Measurements from ENCODE around the gene NAMPT. TPM values are rescaled to one million over a fixed set of nuclear protein-coding genes. Genes with fewer than 3 reads are reported as not detected.

NAMPT gene
- total RNA-seq, 4 donors from 2014 or later: 96.7 to 239 (median 189) TPM

GRCh38 chr7:106201164-106201563 is 83.6 kb downstream of the NAMPT start:
- Histone ChIP-seq H3K4me1 (no peaks in the 10 kb centered on the region), H3K9me3 (no peaks in the 10 kb centered on the region), H3K4me3 (no peak overlapping the region), H3K36me3 (no peaks in the 10 kb centered on the region), H3K27me3 (no peaks in the 10 kb centered on the region), H3K27ac (no peak overlapping the region)
- no peak for TF ChIP-seq POLR2AphosphoS5 (IDR thresholded peaks at IDR 0.05)
- no peak for TF ChIP-seq POLR2A (IDR thresholded peaks at IDR 0.05)
- no peak for TF ChIP-seq EP300 (IDR thresholded peaks at IDR 0.05)
- no peak for TF ChIP-seq CTCF (IDR thresholded peaks at IDR 0.05)
- WGBS: 72% methylated on average over 3 of the region's 3 CpGs
- no peak for DNase-seq (ENCODE audit: low spot score in 2 of 2)

GRCh38 chr7:106199813-106200364 is 84.9 kb downstream of the NAMPT start:
- Histone ChIP-seq H3K36me3 (no peaks in the 10 kb centered on the region), H3K4me1 (no peaks in the 10 kb centered on the region), H3K27me3 (no peaks in the 10 kb centered on the region), H3K9me3 (no peaks in the 10 kb centered on the region), H3K4me3 (no peak overlapping the region), H3K27ac (no peak overlapping the region)
- TF ChIP-seq EP300 (IDR thresholded peaks at IDR 0.05): no peak
- no peak for TF ChIP-seq CTCF (IDR thresholded peaks at IDR 0.05)
- DNase-seq (ENCODE audit: low spot score in 2 of 2): no peak
- WGBS: 84% methylated on average over 6 of the region's 6 CpGs

- TF ChIP-seq POLR2AphosphoS5 (IDR thresholded peaks at IDR 0.05) (no peak), EP300 (IDR thresholded peaks at IDR 0.05) (no peak), CTCF (IDR thresholded peaks at IDR 0.05) (no peak), POLR2A (IDR thresholded peaks at IDR 0.05) (no peak)
- WGBS: 94% methylated on average over 1 of the region's 1 CpG
- Histone ChIP-seq H3K4me3 (no peak overlapping the region), H3K36me3 (no peaks in the 10 kb centered on the region), H3K27ac (no peak overlapping the region), H3K4me1 (no peaks in the 10 kb centered on the region), H3K27me3 (no peaks in the 10 kb centered on the region), H3K9me3 (no peaks in the 10 kb centered on the region)
- no peak for DNase-seq (ENCODE audit: low spot score in 2 of 2)
Measured at GRCh38 chr7:106199024-106199423, 85.8 kb downstream of the NAMPT start.

Other genes starting within 250 kb of the NAMPT start
- 100 to 1,000 TPM in 2 of 4 donors, 10 to 100 TPM in 2; 71.3 to 115 (median 99.3) TPM for gene SYPL1, start 172.7 kb downstream of the NAMPT start, total RNA-seq

Data from suprapubic skin (tissue), 4 donors.